ENCODE data around the gene MAG.

Gene MAG

GRCh38 chr19:35260694-35261304 lies 31.2 kb upstream of the MAG start:
- Histone ChIP-seq H3K9ac (ENCODE audit: low read length) (no peak overlapping the region), H3K79me2 (ENCODE audit: low read length) (no peaks in the 10 kb centered on the region), H3K27me3 (ENCODE audit: low read depth, low read length) (no peaks in the 10 kb centered on the region), H4K20me1 (ENCODE audit: insufficient read depth, low read length) (no peaks in the 10 kb centered on the region), H2AFZ (ENCODE audit: low read depth, low read length) (no peak overlapping the region), H3K4me2 (ENCODE audit: low read length) (no peak overlapping the region), H3K36me3 (replicated peaks; ENCODE audit: low read depth, low read length) (no peaks in the 10 kb centered on the region), H3K9me3 (ENCODE audit: insufficient read depth, low read length) (no peaks in the 10 kb centered on the region), H3K27ac (ENCODE audit: low read length) (no peak overlapping the region), H3K4me3 (ENCODE audit: low read length) (no peak overlapping the region), H3K4me1 (ENCODE audit: low read length) (peaks cover 6% of the 10 kb centered on the region; the same call in 1 of the 2 replicates)
- TF ChIP-seq EZH2phosphoT487 (IDR thresholded peaks at IDR 0.05; ENCODE audit: low read depth) = no peak
- TF ChIP-seq CTCF (IDR thresholded peaks at IDR 0.05; ENCODE audit: low read depth, low read length) = no peak

- Histone ChIP-seq H3K27ac (ENCODE audit: low read length) (no peak overlapping the region), H3K79me2 (ENCODE audit: low read length) (no peaks in the 10 kb centered on the region), H3K9me3 (ENCODE audit: insufficient read depth, low read length) (no peaks in the 10 kb centered on the region), H2AFZ (ENCODE audit: low read depth, low read length) (no peak overlapping the region), H3K4me1 (ENCODE audit: low read length) (peaks cover 6% of the 10 kb centered on the region; the same call in 1 of the 2 replicates), H4K20me1 (ENCODE audit: insufficient read depth, low read length) (no peaks in the 10 kb centered on the region), H3K27me3 (ENCODE audit: low read depth, low read length) (no peaks in the 10 kb centered on the region), H3K4me3 (ENCODE audit: low read length) (no peak overlapping the region), H3K4me2 (ENCODE audit: low read length) (no peak overlapping the region), H3K9ac (ENCODE audit: low read length) (no peak overlapping the region), H3K36me3 (replicated peaks; ENCODE audit: low read depth, low read length) (peaks cover 3% of the 10 kb centered on the region)
- no peak for TF ChIP-seq EZH2phosphoT487 (IDR thresholded peaks at IDR 0.05; ENCODE audit: low read depth)
- no peak for TF ChIP-seq CTCF (IDR thresholded peaks at IDR 0.05; ENCODE audit: low read depth, low read length)
These were observed 30.4 kb upstream of the MAG start for GRCh38 chr19:35261356-35262100.

GRCh38 chr19:35262101-35262761 lies 29.7 kb upstream of the MAG start:
- no peak for TF ChIP-seq CTCF (IDR thresholded peaks at IDR 0.05; ENCODE audit: low read depth, low read length)
- TF ChIP-seq EZH2phosphoT487 (IDR thresholded peaks at IDR 0.05; ENCODE audit: low read depth) = no peak
- Histone ChIP-seq H3K79me2 (ENCODE audit: low read length) (peaks cover 6% of the 10 kb centered on the region), H3K4me3 (ENCODE audit: low read length) (no peak overlapping the region), H3K4me1 (ENCODE audit: low read length) (peaks cover 9% of the 10 kb centered on the region; the same call in 1 of the 2 replicates), H3K27me3 (ENCODE audit: low read depth, low read length) (no peaks in the 10 kb centered on the region), H3K27ac (ENCODE audit: low read length) (no peak overlapping the region), H3K4me2 (ENCODE audit: low read length) (no peak overlapping the region), H2AFZ (ENCODE audit: low read depth, low read length) (no peak overlapping the region), H3K9ac (ENCODE audit: low read length) (no peak overlapping the region), H3K9me3 (ENCODE audit: insufficient read depth, low read length) (no peaks in the 10 kb centered on the region), H3K36me3 (replicated peaks; ENCODE audit: low read depth, low read length) (peaks cover 3% of the 10 kb centered on the region), H4K20me1 (ENCODE audit: insufficient read depth, low read length) (no peaks in the 10 kb centered on the region)

Measured in OCI-LY3 (cell line).